GM12873 (cell line): ENCODE measurements around the gene CORO2B.

ENCODE experiments used
- CTCF ChIP-seq: IDR thresholded peaks from 2 replicates; pipeline ENCODE4 v1.5.1; 2012; ENCODE audit warnings: low read depth, mild to moderate bottlenecking, moderate library complexity, low read length, control low read depth; ENCODE audit not compliant: insufficient read depth; ENCODE audit errors: missing control alignments

Gene CORO2B

GRCh38 chr15:68678746-68679145 lies 100.0 kb downstream of the CORO2B start:
- TF ChIP-seq CTCF, result no peak

- TF ChIP-seq CTCF, result no peak
Observed at GRCh38 chr15:68679161-68679560, 100.4 kb downstream of the CORO2B start.

- no peak for TF ChIP-seq CTCF
Observed at GRCh38 chr15:68679961-68680371, 101.2 kb downstream of the CORO2B start.

- TF ChIP-seq CTCF, result no peak
Observed at GRCh38 chr15:68681836-68682235, 103.0 kb downstream of the CORO2B start.

- no peak for TF ChIP-seq CTCF
Observed at GRCh38 chr15:68682330-68682729, 103.5 kb downstream of the CORO2B start.

- TF ChIP-seq CTCF, result no peak
Observed at GRCh38 chr15:68683026-68683425, 104.2 kb downstream of the CORO2B start.

GRCh38 chr15:68683551-68683950 lies 104.8 kb downstream of the CORO2B start:
- no peak for TF ChIP-seq CTCF
